OCI-LY7 (cell line): ENCODE data around the gene RNF111. TPM values are rescaled to one million over a fixed set of nuclear protein-coding genes. Genes with fewer than 3 reads are reported as not detected.

ENCODE experiments used
- BruUV-seq: library from RNA; stranded (reverse); fragments of 400-500 nt; replicated peaks from 2 replicates; lab custom pipeline; 2021; lab: Mats Ljungman, UMichigan
- CTCF ChIA-PET: fragments of 300-600 bp; sonication (Branson Sonifier 250); formaldehyde crosslinking; loops from one replicate; lab custom pipeline; 2022; ENCODE audit warnings: antibody characterized with exemption; ENCODE audit not compliant: unreplicated experiment; lab: Charles Lee
- POLR2A ChIA-PET: fragments of 300-600 bp; sonication (Branson Sonifier 250); formaldehyde crosslinking; loops from one replicate; lab custom pipeline; 2022; ENCODE audit warnings: antibody characterized with exemption; lab: Charles Lee
- DNase-seq: peaks from one replicate; pipeline ENCODE4 v3.0.0-alpha.2; 2015; ENCODE audit warnings: low spot score
- H2AFZ ChIP-seq: fragments of 200-600 bp; sonication (generic), shearing (Covaris generic); 2 replicates; pipeline ENCODE4 v1.6.1; 2014; ENCODE audit warnings: mild to moderate bottlenecking, antibody characterized with exemption, low read length, moderate library complexity
- H3K27ac ChIP-seq: fragments of 200-600 bp; sonication (generic); 2 replicates; pipeline ENCODE4 v1.5.1; 2014; ENCODE audit warnings: mixed run types, low read depth, mild to moderate bottlenecking, moderate library complexity, low read length, inconsistent platforms; ENCODE audit not compliant: poor library complexity, severe bottlenecking
- H3K36me3 ChIP-seq: fragments of 200-600 bp; sonication (generic); 2 replicates; pipeline ENCODE4 v1.6.1; 2014; ENCODE audit warnings: mild to moderate bottlenecking, antibody characterized with exemption, low read length, moderate library complexity, mixed read lengths; ENCODE audit not compliant: insufficient read depth
- H3K4me1 ChIP-seq: fragments of 200-600 bp; sonication (generic); 2 replicates; pipeline ENCODE4 v1.5.1; 2014; ENCODE audit warnings: mild to moderate bottlenecking, low read length; ENCODE audit not compliant: insufficient read depth, poor library complexity, severe bottlenecking
- H3K4me2 ChIP-seq: fragments of 200-600 bp; sonication (generic); 2 replicates; pipeline ENCODE4 v1.6.1; 2014; ENCODE audit warnings: mild to moderate bottlenecking, low read length
- H3K4me3 ChIP-seq: fragments of 200-600 bp; sonication (generic); 2 replicates; pipeline ENCODE4 v1.5.1; 2014; ENCODE audit warnings: mild to moderate bottlenecking, low read depth, low read length; ENCODE audit not compliant: poor library complexity, severe bottlenecking
- H3K79me2 ChIP-seq: fragments of 200-600 bp; sonication (generic); 2 replicates; pipeline ENCODE4 v1.6.1; 2016; ENCODE audit warnings: low read depth, mild to moderate bottlenecking, low read length, moderate library complexity, mixed read lengths; ENCODE audit not compliant: insufficient read depth
- H3K9me2 ChIP-seq: fragments of 200-600 bp; sonication (generic); 2 replicates; pipeline ENCODE4 v1.6.1; 2016; ENCODE audit warnings: mild to moderate bottlenecking, low read length, mixed read lengths; ENCODE audit not compliant: insufficient read depth
- H3K9me3 ChIP-seq: fragments of 200-600 bp; sonication (generic); 2 replicates; pipeline ENCODE4 v1.6.1; 2014; ENCODE audit warnings: mild to moderate bottlenecking, mixed run types, low read length, mixed read lengths
- H4K20me1 ChIP-seq: fragments of 200-600 bp; sonication (generic); 2 replicates; pipeline ENCODE4 v1.6.1; 2014; ENCODE audit warnings: mild to moderate bottlenecking, antibody characterized with exemption, low read length, moderate library complexity, mixed read lengths; ENCODE audit not compliant: insufficient read depth
- CTCF ChIP-seq: fragments of 200-600 bp; sonication (generic); conservative IDR thresholded peaks from 2 replicates; pipeline ENCODE4 v1.5.1; 2014; ENCODE audit warnings: mild to moderate bottlenecking, antibody characterized with exemption, low read length, moderate library complexity, mixed read lengths
- EZH2phosphoT487 ChIP-seq: fragments of 200-600 bp; sonication (generic); IDR thresholded peaks from 2 replicates; pipeline ENCODE4 v1.6.1; 2018; ENCODE audit warnings: low read depth, borderline replicate concordance, mild to moderate bottlenecking, mixed run types, antibody characterized with exemption, low read length, moderate library complexity, mixed read lengths
- intact Hi-C: fragments of 100-400 bp; cut with micrococcal nuclease; formaldehyde crosslinking; loops from one replicate; pipeline ENCODE4 v1.10.0; 2022; ENCODE audit not compliant: unreplicated experiment
- total RNA-seq, 2 experiments: library from RNA; depleted of rRNA in 1 of 2; stranded (reverse); fragments of >200 nt in 1 of 2; shearing (Covaris generic) in 1 of 2; gene quantifications; 2 replicates each; pipeline ENCODE4 v1.2.3, GENCODE V29; 2014 to 2022

Gene RNF111
- total RNA-seq, 2 experiments from 2014 or later: 19.2 to 42.7 TPM

DNA sequence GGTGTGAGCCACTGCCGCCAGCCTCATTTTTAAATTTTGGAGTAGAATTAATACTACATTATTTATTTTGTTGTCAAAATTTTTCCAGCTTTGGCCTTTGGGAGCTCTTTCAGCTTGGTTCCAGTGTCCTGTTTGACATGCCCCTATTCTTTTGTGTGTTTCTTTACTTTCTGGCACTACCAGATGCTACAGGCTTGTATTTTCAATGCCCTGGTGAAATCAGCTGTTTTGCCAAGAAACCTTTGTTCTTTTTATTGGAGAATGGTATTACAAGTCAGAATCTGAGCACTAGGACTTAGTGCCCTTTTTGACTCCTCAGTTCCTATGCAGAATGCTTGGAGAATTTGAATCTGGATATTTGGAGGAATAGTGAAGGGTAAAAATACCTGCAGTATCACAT is 26.6 kb downstream of the RNF111 start:
- H3K27ac ChIP-seq: no peak overlapping the region
- TF ChIP-seq CTCF: no peak
- TF ChIP-seq EZH2phosphoT487: no peak
- H3K9me3 ChIP-seq: no peaks in the 10 kb centered on the region
- no peak overlapping the region for H2AFZ ChIP-seq
- no peak overlapping the region for H3K4me2 ChIP-seq
- no peaks in the 10 kb centered on the region for H3K4me1 ChIP-seq
- no TSS peak for BruUV-seq
- H3K36me3 ChIP-seq: peaks cover 33% of the 10 kb centered on the region
- peaks cover 74% of the 10 kb centered on the region for H3K79me2 ChIP-seq
- CTCF ChIA-PET: no interaction called here
- DNase-seq: no peak
- intact Hi-C loops: no loop called here
- H3K4me3 ChIP-seq: no peak overlapping the region
- POLR2A ChIA-PET: interaction anchor here (1.0 kb wide), 1 partner anchor 32 kb away, joined by 4 read pairs; no protein-coding TSS in a partner anchor
- H3K9me2 ChIP-seq: no peaks in the 10 kb centered on the region
- H4K20me1 ChIP-seq: peaks cover 3% of the 10 kb centered on the region; the same call in 1 of the 2 replicates

- Histone ChIP-seq H3K79me2 (peaks cover 58% of the 10 kb centered on the region), H3K9me2 (no peaks in the 10 kb centered on the region), H3K4me3 (no peak overlapping the region), H4K20me1 (peaks cover 3% of the 10 kb centered on the region; the same call in 1 of the 2 replicates), H3K9me3 (no peaks in the 10 kb centered on the region), H3K36me3 (peaks cover 19% of the 10 kb centered on the region; the same call in 1 of the 2 replicates), H3K27ac (no peak overlapping the region), H3K4me2 (no peak overlapping the region), H2AFZ (no peak overlapping the region), H3K4me1 (no peaks in the 10 kb centered on the region)
- no TSS peak for BruUV-seq
- TF ChIP-seq CTCF: no peak
- TF ChIP-seq EZH2phosphoT487: no peak
- intact Hi-C loops: no loop called here
- DNase-seq: no peak
- CTCF ChIA-PET: no interaction called here
- POLR2A ChIA-PET: interaction anchor here (0.7 to 0.9 kb wide), 2 partner anchors 41 to 577 kb away, joined by 3 to 6 read pairs; no protein-coding TSS in a partner anchor
Measured at GRCh38 chr15:59017449-59017848, 30.0 kb downstream of the RNF111 start.

DNA sequence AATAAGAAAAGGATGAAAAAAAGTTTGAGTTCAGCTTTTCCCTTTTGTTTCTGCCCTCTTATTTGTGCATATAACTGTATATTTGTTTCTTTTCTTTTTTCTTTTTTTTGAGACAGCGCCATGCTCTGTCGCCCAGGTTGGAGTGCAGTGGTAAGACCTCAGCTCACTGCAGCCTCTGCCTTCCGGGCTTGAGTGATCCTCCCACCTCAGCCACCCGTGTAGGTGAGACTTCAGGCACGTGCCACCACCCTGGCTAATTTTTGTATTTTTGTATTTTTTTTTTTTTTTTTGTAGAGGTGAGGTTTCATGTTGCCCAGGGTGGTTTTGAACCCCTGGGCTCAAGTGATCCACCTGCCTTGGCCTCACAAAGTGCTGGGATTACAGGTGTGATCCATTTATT is 31.4 kb downstream of the RNF111 start:
- Histone ChIP-seq H3K9me2 (no peaks in the 10 kb centered on the region), H3K4me1 (no peaks in the 10 kb centered on the region), H3K9me3 (no peaks in the 10 kb centered on the region), H4K20me1 (peaks cover 3% of the 10 kb centered on the region; the same call in 1 of the 2 replicates), H3K4me3 (no peak overlapping the region), H3K4me2 (no peak overlapping the region), H3K79me2 (peaks cover 56% of the 10 kb centered on the region), H3K36me3 (peaks cover 22% of the 10 kb centered on the region; the same call in 1 of the 2 replicates), H3K27ac (no peak overlapping the region), H2AFZ (no peak overlapping the region)
- no TSS peak for BruUV-seq
- DNase-seq: no peak
- CTCF ChIA-PET: no interaction called here
- intact Hi-C loops: no loop called here
- POLR2A ChIA-PET: no interaction called here
- TF ChIP-seq EZH2phosphoT487 (no peak), CTCF (no peak)
